PFSK-1 (cell line): Measurements from ENCODE around the gene SRD5A3. TPM values are rescaled to one million over a fixed set of nuclear protein-coding genes. Genes with fewer than 3 reads are reported as not detected.
A peak's percentile ranks its signal among the peaks of the same experiment; 100 is the strongest.

ENCODE experiments used
- FOXP2 ChIP-seq: optimal IDR thresholded peaks from 2 replicates; pipeline ENCODE3; 2011; ENCODE audit warnings: borderline replicate concordance, control low read depth, inconsistent platforms; ENCODE audit not compliant: insufficient read depth; ENCODE audit errors: extremely low read length, extremely low read depth
- POLR2AphosphoS5 ChIP-seq: IDR thresholded peaks from 2 replicates; pipeline ENCODE4 v1.6.1; 2012; ENCODE audit warnings: low read depth, mild to moderate bottlenecking, control low read depth, low read length, moderate library complexity
- REST ChIP-seq, 2 experiments: IDR thresholded peaks; 2 replicates each; pipeline versions ENCODE4 v1.6.1 to v1.8.0; 2011 to 2012; ENCODE audit warnings: low read depth in 2 of 2, low read length in 2 of 2, control low read depth in 1 of 2, inconsistent platforms in 1 of 2, mild to moderate bottlenecking in 1 of 2, moderate library complexity in 1 of 2; ENCODE audit not compliant: insufficient read depth in 1 of 2
- SIN3A ChIP-seq: IDR thresholded peaks from 2 replicates; pipeline ENCODE4 v1.6.1; 2012; ENCODE audit warnings: mild to moderate bottlenecking, low read length, moderate library complexity, borderline replicate concordance; ENCODE audit not compliant: insufficient read depth
- TAF1 ChIP-seq: IDR thresholded peaks from 2 replicates; pipeline ENCODE4 v1.6.1; 2012; ENCODE audit warnings: low read length, control low read depth, borderline replicate concordance; ENCODE audit not compliant: insufficient read depth
- polyA plus RNA-seq: library from polyadenylated mRNA; unstranded; fragments of >200 nt; gene quantifications from one replicate; pipeline ENCODE4 v1.2.1, GENCODE V29; 2012; ENCODE audit warnings: low read depth, missing spikeins; ENCODE audit not compliant: insufficient read length

The SRD5A3 gene
- 16.1 TPM for polyA plus RNA-seq

- TF ChIP-seq REST (IDR thresholded peaks at IDR 0.05; ENCODE audit: insufficient read depth in 1 of 2, low read depth in 2 of 2, low read length in 2 of 2) (no peak; a peak in 1 of 4 replicates), POLR2AphosphoS5 (peak; percentile 68), SIN3A (no peak), FOXP2 (peak; percentile 85), TAF1 (peak; percentile 57; the same call in 1 of the 2 replicates)
Observed at GRCh38 chr4:55345980-55346850, at the start of gene SRD5A3. SRD5A3 (plus strand) TSS chr4:55346242; CDS start chr4:55346337, 95 bp downstream.

GRCh38 chr4:55297346-55297745 lies 48.7 kb upstream of the SRD5A3 start:
- no peak for TF ChIP-seq REST (IDR thresholded peaks at IDR 0.05; ENCODE audit: insufficient read depth in 1 of 2, low read depth in 2 of 2, low read length in 2 of 2)
- TF ChIP-seq FOXP2 = no peak
- TF ChIP-seq SIN3A = no peak
- no peak for TF ChIP-seq TAF1
- no peak for TF ChIP-seq POLR2AphosphoS5

GRCh38 chr4:55303760-55304165 lies 42.3 kb upstream of the SRD5A3 start:
- no peak for TF ChIP-seq FOXP2

- TF ChIP-seq TAF1 (no peak), FOXP2 (no peak), REST (IDR thresholded peaks at IDR 0.05; ENCODE audit: insufficient read depth in 1 of 2, low read depth in 2 of 2, low read length in 2 of 2) (no peak), POLR2AphosphoS5 (no peak), SIN3A (no peak)
Observed at GRCh38 chr4:55304303-55304702, 41.7 kb upstream of the SRD5A3 start.

GRCh38 chr4:55308071-55308470 lies 38.0 kb upstream of the SRD5A3 start:
- TF ChIP-seq REST (IDR thresholded peaks at IDR 0.05; ENCODE audit: insufficient read depth in 1 of 2, low read depth in 2 of 2, low read length in 2 of 2) (no peak), SIN3A (no peak), POLR2AphosphoS5 (no peak), TAF1 (no peak), FOXP2 (no peak)
